Measurements from ENCODE around the gene MTX2. TPM values are rescaled to one million over a fixed set of nuclear protein-coding genes. Genes with fewer than 3 reads are reported as not detected.
A peak's percentile ranks its signal among the peaks of the same experiment; 100 is the strongest.

Gene MTX2
- total and polyA plus RNA-seq, 10 of the 15 experiments (the other 5 are each of a cell fraction or from before 2014, with no cell fraction given) = 15.7 to 78.1 (median 55.0) TPM

- TF ChIP-seq, protein P1, sequence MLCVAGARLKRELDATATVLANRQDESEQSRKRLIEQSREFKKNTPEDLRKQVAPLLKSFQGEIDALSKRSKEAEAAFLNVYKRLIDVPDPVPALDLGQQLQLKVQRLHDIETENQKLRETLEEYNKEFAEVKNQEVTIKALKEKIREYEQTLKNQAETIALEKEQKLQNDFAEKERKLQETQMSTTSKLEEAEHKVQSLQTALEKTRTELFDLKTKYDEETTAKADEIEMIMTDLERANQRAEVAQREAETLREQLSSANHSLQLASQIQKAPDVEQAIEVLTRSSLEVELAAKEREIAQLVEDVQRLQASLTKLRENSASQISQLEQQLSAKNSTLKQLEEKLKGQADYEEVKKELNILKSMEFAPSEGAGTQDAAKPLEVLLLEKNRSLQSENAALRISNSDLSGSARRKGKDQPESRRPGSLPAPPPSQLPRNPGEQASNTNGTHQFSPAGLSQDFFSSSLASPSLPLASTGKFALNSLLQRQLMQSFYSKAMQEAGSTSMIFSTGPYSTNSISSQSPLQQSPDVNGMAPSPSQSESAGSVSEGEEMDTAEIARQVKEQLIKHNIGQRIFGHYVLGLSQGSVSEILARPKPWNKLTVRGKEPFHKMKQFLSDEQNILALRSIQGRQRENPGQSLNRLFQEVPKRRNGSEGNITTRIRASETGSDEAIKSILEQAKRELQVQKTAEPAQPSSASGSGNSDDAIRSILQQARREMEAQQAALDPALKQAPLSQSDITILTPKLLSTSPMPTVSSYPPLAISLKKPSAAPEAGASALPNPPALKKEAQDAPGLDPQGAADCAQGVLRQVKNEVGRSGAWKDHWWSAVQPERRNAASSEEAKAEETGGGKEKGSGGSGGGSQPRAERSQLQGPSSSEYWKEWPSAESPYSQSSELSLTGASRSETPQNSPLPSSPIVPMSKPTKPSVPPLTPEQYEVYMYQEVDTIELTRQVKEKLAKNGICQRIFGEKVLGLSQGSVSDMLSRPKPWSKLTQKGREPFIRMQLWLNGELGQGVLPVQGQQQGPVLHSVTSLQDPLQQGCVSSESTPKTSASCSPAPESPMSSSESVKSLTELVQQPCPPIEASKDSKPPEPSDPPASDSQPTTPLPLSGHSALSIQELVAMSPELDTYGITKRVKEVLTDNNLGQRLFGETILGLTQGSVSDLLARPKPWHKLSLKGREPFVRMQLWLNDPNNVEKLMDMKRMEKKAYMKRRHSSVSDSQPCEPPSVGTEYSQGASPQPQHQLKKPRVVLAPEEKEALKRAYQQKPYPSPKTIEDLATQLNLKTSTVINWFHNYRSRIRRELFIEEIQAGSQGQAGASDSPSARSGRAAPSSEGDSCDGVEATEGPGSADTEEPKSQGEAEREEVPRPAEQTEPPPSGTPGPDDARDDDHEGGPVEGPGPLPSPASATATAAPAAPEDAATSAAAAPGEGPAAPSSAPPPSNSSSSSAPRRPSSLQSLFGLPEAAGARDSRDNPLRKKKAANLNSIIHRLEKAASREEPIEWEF (IDR thresholded peaks at IDR 0.05; ENCODE audit: insufficient replicate concordance, low read depth, low read length) = no peak
- TF ChIP-seq NBN (IDR thresholded peaks at IDR 0.05) (peak; percentile 70; the same call in 1 of the 2 replicates), ZNF24 (IDR thresholded peaks at IDR 0.05) (no peak), TARDBP (IDR thresholded peaks at IDR 0.05; ENCODE audit: borderline replicate concordance) (peak; percentile 78; the same call in 1 of the 2 replicates), NFYB (IDR thresholded peaks at IDR 0.05; ENCODE audit: insufficient read depth, low read depth, low read length) (0 out of 2 replicates have a peak, but pooled peaks have one; percentile 9), TCF12 (IDR thresholded peaks at IDR 0.05; ENCODE audit: low read depth, low read length) (peak; percentile 5; the same call in 1 of the 2 replicates), CBFB (IDR thresholded peaks at IDR 0.05; ENCODE audit: low read depth) (peak; percentile 76; the same call in 1 of the 2 replicates), NKRF (conservative IDR thresholded peaks at IDR 0.05) (peak; percentile 67; the same call in 1 of the 2 replicates), WRNIP1 (IDR thresholded peaks at IDR 0.05; ENCODE audit: borderline replicate concordance, low read depth, low read length) (no peak), ZBTB40 (IDR thresholded peaks at IDR 0.05; ENCODE audit: borderline replicate concordance) (peak; percentile 89), ASH2L (IDR thresholded peaks at IDR 0.05; ENCODE audit: borderline replicate concordance, low read depth) (peak; percentile 85; the same call in 1 of the 2 replicates), RAD21 (IDR thresholded peaks at IDR 0.05; ENCODE audit: insufficient read depth, low read depth, low read length) (0 out of 2 replicates have a peak, but pooled peaks have one; percentile 16)
- TF ChIP-seq, protein P2, sequence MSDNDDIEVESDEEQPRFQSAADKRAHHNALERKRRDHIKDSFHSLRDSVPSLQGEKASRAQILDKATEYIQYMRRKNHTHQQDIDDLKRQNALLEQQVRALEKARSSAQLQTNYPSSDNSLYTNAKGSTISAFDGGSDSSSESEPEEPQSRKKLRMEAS (IDR thresholded peaks at IDR 0.05; ENCODE audit: low read depth, low read length) = peak; percentile 14; the same call in 1 of the 2 replicates
These were observed at the start of gene MTX2 (continued) for GRCh38 chr2:176269319-176270099.
